NCI-H226 (cell line): Measurements from ENCODE around the gene FKBP5.
"Not testable (repeated sequence)": the region's sequence is repeated elsewhere in the genome, so short reads cannot be mapped to it uniquely, and the experiment has no call there.

Source experiments
- DNase-seq: peaks from one replicate; pipeline ENCODE4 v3.0.0-alpha.2; 2015

FKBP5 gene

DNA sequence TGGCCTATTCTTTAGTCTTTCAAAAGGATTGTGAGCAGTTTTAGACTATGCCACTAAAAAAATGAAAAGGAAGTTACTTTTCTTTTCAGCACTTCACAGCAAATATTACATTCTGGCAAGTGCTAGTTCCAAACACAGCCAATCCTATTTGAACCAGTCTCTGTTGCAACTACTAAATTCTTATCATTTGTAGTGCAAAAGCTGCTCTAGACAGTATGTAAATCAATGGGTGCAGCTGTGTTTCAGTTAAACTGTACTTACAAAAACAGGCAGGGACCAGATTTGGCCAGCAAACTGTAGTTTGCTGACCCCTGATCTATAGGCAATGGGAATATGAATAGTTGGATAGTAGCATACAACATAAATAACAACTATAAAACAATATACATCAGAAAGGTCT, 107.9 kb downstream of the FKBP5 start:
- DNase-seq: no peak

DNA sequence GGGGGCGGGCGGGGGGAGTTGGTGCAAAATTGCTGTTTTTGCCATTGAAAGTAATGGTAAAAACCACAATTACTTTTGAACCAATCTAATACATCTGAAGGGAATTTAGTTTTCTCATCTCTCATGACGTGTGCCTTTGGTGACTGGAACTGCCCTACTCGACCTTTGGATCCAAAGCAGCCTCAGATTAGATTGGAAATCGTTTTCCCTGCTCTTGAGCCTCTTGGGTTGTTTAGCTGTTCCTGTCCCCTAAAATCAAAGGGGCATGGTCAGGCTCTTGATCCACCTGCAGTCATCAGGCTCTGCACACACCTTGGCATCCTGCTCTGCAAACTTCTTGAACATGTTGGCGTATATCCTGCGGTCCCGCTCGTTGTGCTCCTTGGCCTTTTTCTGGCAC, 112.0 kb downstream of the FKBP5 start:
- DNase-seq: no peak

DNA sequence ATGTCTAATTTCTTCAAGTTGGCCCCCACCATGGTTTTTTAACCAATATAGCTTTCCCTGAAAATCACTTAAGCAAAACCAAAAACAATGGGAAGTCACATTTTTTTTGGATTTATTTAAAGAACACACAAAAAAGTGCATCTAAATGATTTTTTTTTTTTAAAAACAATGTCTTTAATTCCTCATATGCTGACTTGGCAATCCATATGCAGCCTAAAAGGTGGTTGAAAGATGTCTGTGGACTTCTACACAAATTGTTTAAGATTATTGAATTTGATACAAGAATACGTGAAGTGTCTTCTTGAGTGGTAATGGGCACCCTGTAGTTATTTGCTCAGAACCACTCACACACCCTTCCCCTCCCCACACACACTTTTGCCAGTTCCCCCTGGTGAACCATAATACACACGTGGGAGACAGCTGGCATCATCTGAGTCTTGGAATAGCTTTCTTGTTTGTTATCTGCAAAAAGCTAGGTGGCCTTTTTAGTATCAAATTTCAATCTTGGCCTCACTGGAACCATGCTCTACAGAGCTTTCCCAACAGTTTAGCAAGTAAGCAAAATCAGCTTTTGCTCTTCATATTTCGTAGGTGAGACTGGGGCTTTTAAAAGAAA, 115.1 kb downstream of the FKBP5 start:
- no peak for DNase-seq

DNA sequence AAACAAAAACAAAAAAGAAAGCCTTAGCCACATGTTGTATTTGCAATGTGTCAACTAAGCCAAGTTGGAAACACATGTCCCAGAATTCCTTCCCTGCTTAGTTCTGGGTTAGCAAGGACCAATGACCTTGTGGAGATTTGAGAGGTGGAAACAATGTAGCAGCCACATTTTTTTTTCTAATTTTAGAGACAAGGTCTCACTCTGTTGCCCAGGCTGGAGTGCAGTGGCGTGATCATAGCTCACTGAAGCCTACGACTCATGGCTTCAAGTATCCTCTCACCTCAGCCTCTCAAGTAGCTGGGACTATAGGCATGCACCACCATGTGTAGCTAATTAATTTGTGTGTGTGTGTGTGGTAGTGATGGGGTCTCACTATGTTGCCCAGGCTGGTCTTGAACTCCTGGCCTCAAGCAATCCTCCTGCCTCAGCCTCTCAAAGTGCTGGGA, 117.8 kb downstream of the FKBP5 start:
- DNase-seq: not testable (repeated sequence)

DNA sequence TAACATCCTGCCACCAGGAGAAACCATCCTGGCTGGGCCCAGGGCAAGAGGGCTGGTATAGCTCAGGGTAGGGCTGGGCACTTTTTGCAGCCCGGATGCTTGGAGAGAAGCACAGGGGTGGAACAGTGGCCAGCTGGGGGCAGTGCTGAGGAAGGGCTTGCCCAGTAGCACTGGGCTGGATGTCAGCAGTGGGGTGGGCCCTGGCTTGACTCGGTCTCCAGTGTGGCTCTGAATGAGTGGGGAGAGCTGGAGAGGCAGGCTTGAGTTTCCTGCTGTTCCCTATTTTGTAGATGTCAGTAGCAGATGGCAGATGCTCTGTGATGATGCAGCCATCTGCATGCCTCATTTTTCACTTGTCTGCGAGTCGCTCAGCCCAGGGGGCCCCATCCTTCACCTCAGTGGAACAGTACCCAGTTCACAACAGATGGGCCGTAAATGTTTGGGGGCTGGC, 119.7 kb downstream of the FKBP5 start:
- DNase-seq: no peak

DNA sequence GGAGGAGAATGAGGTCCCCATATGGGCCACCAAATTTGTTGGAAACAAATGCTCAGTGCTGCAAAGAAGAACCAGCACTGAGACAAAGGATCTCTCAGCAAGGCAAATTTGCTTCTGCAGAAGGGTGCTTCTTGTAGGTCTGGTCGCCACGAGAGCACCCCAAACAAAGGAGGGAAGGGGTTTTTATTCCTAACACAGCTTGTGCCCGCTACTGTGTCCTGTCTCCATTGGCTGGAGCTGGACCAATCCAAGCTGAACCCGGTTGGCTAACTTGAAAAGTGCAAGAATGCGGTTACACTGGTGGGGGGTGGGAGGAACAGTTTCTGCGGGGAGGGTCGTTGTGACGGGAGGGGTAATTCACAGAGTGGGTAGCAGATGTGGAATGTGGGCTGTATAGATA, 121.9 kb downstream of the FKBP5 start:
- no peak for DNase-seq

DNA sequence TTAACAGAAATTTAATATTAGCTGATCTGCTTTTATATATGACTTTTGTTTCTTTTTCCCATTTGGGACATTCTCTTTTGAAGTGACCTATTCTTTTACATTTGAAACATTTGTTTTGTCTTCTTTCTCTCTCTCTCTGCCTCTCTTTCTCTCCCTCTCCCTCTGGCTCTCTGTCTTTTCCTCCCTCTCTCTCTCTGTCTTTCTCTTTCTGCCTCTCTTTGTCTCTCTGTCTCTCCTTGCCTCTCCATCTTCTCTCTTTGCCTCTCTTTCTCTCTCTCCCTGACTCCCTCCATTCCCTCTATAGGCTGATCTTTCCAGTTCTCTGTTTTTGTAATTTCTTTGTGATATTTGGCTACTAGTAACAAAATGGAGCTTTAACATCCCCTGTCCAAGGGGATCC, 124.0 kb downstream of the FKBP5 start:
- no peak for DNase-seq

DNA sequence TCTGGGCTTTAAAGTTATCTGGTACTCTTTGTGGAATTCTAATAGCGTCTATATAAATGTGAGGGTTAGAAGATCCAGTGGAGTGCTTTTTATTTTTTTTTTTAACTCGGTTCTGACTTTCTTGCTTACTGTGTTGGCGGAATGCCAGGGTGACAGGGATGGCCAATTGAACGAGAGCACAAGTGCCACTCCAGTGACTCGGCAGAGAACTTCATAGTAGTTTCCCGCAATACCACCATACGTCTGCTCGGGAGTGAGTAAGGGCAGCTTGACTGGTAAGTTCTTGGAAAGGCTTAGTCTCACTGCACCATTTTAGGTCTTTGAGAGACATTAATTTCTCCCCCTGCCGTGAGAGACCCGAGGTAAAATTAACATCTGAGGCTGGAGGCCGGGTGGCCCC, 126.7 kb downstream of the FKBP5 start:
- DNase-seq: no peak

DNA sequence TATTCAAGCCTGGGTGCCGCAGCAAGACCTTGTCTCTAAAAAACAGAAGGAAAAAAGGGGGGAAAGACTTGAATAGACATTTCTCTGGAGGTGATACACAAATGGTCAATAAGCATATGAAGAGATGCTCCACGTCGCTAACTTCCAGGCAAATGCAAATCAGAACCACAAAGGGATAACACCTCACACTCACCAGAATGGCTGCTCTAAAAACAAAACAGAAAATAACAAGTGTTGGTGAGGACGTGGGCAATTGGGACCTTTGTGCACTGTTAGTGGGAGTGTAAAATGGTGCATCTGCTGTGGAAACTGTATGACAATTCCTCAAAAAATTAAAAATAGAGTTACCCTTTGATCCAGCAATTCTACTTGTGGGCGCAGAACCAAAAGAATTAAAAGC, 127.6 kb downstream of the FKBP5 start:
- no peak for DNase-seq

DNA sequence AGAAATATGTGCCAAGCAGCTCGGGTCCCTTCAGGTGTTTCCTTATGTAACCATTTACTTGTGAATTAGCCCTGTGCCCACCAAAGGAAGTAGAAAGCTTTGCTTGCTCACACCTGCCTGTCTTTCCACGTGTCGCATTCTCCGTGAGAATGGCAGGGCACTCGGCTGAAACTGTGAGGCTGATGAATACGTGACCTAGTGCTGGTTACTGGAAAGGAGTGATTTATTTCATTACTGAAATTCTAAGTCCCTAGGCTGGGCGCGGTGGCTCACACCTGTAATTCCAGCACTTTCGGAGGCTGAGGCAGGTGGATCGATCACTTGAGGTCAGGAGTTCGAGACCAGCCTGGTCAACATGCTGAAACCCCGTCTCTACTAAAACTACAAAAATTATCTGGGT, 130.1 kb downstream of the FKBP5 start:
- DNase-seq: no peak

DNA sequence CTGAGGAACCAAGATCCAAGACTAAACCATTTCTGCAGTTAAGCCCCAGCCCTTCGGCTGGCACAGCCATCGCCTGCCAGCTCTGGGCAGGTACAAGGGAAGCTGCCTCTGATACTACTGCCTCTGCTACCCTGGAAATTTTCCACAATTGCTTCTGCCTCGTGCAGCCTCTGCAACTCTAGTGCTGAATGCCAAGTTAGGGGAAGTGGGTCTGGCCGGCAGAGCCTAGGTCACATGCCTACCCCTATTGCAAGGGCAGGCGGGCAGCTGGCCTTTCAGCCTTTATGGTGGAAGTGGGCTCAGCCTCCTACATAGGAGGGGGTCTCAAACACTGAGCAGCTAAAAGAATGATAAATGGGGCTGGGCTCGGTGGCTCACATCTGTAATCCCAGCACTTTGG, 131.5 kb downstream of the FKBP5 start:
- DNase-seq: no peak

DNA sequence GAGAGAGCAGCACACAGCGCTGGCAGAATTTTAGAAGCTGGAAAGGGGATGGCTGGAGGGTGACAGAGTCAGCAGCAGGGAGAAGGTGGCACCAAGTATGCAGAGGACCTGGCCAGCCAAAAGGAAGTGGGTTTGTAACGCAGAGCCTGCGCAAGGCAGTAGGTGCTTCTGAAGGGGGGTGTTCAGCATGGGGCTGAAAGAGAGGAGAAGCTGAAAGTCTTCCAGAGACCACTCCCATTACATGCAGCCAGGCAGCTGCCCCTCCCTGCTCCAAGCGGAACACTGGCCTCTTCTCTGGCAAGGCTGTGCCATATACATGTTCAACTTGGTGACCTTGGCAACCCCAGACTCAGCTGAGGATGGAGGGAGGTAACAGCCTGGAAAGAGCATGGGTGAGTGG, 133.9 kb downstream of the FKBP5 start:
- no peak for DNase-seq

DNA sequence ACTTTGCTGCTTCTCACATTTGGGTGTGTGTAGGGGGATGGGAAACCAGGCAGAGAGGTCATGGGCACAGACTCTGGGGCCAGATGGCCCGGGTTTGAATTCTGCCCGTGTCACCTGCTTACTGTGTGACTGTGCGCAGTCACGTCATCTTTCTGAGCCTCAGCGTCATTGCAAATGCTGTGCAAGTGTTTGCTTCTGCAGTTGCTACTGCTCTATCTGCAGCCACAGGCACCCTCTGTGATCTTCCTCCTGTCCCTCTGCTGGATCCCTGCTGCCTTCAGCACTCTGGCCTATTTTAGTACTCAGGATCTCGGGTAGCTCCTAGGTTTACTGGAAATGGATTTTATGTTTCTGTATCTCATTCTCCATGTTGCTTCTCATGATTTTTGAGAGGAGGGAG, 135.4 kb downstream of the FKBP5 start:
- DNase-seq: no peak

DNA sequence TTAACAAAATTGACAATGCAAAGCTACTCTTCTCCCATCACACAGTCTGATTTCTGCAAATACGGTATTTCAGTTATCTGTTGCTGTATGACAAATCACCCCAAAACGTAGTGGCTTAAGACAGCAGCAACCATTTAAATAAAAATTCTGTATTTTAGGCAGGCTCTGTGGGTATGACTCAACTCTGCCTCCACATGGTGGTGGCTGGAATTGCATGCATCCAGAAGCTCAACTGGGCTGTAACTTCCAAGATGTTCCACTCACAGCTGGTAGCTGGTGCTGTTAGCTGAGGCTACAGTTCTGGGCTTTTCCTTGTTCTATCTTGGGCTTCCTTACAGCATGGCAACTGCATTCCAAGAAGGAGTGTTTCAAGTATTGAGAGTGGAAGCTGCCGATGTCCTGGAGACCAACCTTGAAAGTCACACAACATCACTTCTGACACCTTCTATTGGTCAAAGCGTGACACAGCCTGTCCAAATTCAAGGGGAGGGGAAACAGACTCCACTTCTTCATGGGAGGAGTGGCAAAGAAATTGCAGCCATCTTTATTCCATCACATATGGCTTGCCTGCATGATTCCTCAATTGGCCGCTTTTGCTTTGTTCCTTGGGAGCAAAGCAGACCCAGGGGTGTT, 136.3 kb downstream of the FKBP5 start:
- no peak for DNase-seq

DNA sequence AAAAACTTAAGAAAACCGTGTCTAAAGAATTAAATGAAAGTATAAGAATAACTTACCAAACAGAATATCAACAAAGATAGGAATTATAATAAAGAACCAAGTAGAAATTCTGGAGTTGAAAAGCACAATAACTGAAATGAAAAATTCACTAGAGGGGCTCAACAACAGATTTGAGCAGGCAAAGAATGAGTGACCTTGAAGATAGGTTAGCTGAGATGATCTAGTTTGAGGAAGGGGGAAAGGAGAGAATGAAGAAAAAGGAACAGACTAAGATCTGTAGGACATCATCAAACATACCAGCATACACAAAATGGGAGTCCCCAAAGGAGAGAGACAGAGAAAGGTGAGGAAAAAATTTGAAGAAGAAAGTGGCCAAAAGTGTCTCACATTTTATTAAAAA, 138.3 kb downstream of the FKBP5 start:
- DNase-seq: no peak

DNA sequence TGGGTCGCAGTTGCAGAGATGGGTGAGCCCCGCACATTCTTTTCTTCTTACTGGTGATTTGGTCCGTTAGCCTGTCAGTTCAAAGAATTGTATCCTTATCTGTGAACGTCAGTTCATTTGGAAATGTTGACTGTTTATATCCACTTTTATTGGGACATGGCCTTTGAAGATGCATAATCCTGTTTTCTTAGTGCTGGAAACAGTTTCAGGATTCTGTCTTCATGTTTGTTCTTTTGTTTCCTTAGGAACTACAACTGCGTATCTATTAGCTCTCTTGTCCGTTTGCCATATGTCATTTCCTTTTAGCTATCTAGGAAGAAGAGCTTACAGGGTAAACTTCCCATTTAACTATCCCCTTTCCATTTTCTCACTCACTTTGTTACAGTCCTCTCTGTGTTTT, 141.0 kb downstream of the FKBP5 start:
- no peak for DNase-seq

DNA sequence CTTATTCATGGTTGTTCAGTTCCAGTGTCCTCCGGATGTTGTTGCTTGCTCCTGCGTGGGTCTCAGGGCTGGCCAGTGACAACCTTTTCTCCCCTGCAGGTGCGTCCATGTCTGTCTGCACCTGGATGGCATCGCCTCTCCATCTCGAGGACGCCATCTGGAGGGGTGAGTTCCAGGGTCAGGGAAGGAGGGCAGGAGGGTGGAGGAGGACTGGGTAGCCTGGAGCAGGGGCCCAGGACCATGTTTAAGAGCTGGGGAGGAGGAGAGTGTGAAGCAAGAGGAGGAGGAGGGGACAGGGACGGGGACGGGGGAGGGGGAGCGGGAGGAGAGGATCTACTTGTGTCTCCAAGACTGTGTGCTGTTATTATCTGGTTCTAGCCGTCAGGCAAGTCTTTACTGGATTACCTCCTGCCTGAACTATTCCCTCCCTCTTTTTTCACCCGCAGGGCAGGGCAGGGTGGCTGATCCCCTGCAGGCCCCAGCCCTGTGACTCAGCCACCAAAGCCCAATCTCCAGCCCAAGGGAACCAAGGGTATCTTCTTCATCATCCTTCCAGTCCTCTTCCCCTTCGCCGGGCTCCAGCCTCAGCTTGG, 143.8 kb downstream of the FKBP5 start:
- DNase-seq: no peak

DNA sequence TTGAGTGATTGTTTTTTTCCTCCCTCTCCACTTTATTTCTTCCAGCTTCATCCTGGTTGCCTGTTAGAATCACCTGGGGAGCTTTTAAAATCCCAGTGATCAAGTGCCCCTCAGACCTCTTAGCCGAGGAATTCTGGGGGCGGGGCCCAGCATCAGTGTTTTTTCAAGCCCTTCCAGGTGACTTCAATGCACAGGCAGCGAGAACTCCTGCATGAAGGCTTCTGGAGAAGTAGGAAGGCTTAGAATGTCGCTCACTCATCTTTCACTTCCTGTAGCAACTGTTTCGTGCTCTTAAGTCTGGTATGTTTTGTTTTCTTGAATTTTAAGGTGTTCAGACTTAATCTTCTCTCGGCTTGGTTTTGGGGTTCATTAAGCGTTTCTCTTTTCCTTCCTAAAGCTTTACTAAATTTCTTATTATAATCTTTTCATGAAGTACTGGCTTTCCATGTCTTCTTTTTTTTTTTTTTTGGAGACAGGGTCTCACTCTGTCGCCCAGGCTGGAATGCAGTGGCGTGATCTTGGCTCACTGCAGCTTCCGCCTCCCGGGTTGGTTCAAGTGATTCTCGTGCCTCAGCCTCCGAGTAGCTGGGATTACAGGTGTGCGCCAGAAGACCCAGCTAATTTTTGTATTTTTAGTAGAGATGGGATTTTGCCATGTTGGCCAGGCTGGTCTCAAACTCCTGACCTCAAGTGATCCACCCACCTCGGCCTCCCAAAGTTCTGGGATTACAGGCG, 145.1 kb downstream of the FKBP5 start:
- no peak for DNase-seq

DNA sequence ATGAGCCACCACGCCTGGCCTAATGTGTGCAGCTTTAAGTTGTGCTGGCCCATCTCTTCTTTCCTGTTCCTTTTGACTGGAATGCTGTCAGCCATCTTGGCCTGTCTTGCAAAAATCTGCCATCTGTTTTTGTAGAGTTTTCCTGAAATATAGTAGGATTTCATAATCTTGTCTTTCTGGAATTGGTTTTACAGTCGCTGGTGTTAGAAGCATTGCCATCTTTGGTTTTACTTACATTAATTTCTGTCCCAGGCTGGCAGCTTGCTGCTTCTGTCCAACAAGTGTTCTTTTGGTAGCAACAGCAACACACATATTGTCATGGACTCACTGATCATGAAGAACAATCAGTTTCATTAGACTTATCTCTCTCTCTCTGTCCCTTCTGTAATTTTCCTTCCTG, 146.9 kb downstream of the FKBP5 start:
- DNase-seq: no peak

DNA sequence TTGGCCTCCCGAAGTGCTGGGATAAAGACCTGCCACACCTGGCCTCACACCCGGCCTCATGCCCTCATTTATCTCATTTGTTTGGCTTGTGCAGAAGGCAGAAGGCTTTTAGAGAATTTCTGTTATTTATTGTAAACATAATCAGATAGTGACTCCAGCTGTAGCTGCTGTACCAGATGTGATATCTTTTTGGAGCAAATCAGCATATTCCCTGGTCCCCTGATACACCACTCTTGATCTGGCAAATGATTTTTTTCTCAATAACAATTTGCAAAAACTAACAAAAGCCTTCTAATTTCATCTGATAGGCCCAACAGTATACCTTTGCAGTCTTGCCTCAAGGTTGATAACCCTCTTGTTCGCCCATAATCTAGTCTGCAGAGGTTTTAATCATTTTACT, 149.5 kb downstream of the FKBP5 start:
- no peak for DNase-seq

DNA sequence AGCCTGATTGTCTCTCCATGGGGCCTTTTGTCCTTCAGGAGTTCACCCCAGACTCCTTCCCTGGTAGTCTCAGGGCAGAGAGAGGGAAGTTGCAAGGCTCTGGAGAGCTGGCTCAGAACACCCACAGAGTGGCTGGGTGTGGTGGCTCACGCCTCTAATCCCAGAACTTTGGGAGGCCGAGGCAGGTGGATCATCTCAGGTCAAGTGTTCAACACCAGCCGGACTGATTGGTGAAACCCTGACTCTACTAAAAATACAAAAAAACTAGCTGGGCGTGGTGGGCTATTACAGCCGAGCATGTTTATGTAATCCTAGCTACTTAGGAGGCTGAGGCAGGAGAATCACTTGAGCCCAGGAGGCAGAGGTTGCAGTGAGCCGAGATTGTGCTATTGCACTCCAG, 152.9 kb downstream of the FKBP5 start:
- DNase-seq: not testable (repeated sequence)

DNA sequence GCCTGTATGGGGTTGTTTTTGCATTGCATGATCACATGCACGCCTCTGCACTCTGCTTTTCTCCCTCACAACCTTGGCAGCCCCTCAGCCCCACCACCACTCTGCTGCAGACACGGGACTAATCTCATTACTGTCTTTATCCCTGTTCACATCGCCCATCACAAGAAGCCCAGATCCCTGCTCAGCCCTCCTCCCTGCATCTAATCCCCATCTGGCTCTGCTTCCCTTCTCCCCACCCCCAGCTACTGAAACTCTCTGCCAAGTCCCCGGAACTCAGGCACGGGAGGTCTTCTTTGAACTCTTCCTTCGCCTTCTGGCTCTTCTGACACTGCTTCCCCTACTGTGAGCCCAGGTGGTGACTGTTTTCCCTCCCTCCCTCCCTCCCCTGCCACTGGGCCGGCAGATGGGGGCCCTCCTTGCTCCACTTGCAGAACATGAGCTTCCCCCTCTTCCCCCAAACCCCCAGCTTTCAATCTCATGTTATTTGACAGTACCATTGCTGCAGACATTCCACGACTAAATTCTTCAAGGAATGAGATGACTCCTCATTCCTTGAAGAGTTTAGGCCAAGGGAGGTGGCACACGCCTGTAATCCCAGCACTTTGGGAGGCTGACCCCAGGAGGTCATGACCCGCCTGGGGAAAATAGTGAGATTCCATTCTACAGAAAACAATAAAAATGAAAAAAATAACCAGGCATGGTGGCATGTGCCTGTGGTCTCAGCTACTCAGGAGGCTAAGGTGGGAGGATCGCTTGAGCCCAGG, 154.1 kb downstream of the FKBP5 start:
- no peak for DNase-seq

DNA sequence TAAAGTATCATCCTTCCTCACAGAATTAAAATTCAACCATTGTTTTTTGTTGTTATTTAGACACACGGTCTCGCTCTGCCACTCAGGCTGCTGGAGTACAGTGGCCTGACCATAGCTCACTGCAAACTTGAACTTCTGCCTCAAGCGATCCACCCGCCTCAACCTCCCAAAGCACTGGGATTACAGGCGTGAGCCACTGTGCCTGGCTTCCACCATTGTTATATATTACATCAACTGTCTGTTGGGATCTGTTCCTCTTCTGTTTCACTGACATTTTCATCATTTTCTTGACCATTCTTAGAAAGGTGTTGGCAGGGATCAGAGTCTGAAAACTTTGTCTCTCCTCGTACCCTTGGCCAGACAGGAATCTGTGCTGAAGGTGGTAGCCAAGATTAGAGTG, 154.7 kb downstream of the FKBP5 start:
- no peak for DNase-seq
